Transverse colon (tissue), 4 donors: ENCODE measurements around the gene MRPL33.

Source experiments
- CTCF ChIP-seq, 5 experiments: fragments of 200-600 bp in 3 of 5; fragments of 450-650 bp in 2 of 5; sonication (generic) in 3 of 5; IDR thresholded peaks; 1 replicate in 2 of 5; 2 replicates in 3 of 5; pipeline ENCODE4 v1.5.1; 2016 to 2017; ENCODE audit warnings: antibody characterized with exemption in 5 of 5, inconsistent platforms in 3 of 5, mild to moderate bottlenecking in 2 of 5, moderate library complexity in 1 of 5
- POLR2A ChIP-seq: fragments of 450-650 bp; IDR thresholded peaks from one replicate; pipeline ENCODE4 v1.6.1; 2016; ENCODE audit warnings: antibody characterized with exemption, mild to moderate bottlenecking, moderate library complexity
- POLR2AphosphoS5 ChIP-seq, 3 donors: sonication (generic); formaldehyde crosslinking; IDR thresholded peaks; one replicate each; pipeline ENCODE4 v1.6.1; 2016; ENCODE audit warnings: antibody characterized with exemption in 3 of 3

GRCh38 chr2:27741673-27742072 is 29.8 kb upstream of the MRPL33 start:
- no peak for TF ChIP-seq POLR2A
- no peak for TF ChIP-seq CTCF (IDR thresholded peaks at IDR 0.05)
- TF ChIP-seq POLR2AphosphoS5 (IDR thresholded peaks at IDR 0.05): no peak
